Amniotic stem cell (primary cell): ENCODE data around the gene FKRP.
A peak's percentile ranks its signal among the peaks of the same experiment; 100 is the strongest.

ENCODE experiments used
- DNase-seq: peaks from one replicate; lab custom pipeline; 2025; lab: John Stamatoyannopoulos, UW

FKRP gene

GRCh38 chr19:46719629-46720502, 26.0 kb upstream of the FKRP start:
- DNase-seq, result no peak

DNA sequence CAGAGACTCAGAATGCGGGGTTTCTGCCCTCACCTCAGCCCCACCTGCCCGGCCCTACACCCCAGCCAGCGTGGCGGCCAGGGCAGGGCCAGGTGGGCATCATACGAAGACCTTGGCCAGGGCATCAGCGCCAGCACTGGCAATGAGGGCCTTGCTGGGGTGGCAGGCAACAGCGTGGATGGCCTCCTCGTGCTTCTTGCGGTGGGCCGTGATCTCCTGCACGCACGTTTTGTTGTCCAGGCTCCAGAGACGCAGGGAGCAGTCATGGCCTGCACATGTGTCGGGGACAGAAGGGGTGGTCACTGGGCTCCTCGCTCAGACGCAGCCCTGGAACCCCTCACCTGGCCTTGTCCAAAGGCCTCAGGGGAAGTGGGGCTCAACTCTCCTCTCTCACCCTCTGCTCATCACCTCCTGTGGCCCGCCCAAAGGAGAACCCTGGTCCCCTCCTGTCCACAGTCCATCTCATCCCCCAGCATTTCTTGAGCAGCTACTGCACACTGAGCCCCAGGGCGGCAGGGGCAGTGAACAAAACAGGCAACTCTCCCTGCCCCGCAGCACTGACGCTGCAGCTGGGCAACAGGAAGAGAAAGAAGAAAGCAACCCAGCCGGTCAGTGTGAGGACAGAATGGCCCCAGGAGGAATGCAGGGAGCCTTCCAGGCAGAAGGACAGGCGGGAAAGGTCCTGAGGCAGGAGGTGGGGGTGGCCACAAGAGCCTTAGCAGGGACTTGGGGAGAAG, 25.2 kb upstream of the FKRP start:
- no peak for DNase-seq

DNA sequence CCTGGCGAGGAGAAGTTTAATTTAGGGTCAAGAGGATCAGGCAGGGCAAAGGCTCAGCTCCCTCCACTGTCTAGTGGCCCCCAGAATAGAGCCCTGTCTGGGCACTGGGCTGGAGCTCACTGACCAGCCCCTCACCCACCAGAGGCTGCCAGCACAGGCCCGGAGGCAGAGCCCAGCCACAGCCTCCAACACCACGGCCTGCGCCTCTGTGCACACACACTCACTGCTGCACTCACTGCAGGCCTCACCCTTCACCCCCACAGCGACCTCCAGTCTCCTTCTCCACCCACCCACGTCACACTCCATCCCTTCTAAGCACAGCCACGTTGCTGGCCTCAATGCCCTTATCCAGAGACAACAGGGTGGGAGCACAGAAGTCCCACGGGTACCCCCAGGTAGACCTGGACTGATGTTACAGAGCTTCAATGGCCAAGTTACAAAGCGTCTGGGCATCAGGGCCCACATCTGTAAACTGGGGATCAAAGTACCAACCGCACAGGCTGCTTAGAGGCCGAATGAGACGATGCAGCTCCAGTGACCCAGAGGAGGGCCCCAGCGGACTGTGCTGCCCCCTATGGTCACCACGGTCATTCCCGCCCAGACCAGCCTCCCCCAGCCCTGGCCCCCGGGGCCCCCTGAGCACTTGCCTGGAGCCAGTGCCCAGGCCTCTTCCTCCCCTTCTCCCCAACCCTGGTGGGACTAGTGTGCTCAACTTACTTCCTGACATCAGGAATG, 24.4 kb upstream of the FKRP start:
- DNase-seq, result no peak

DNA sequence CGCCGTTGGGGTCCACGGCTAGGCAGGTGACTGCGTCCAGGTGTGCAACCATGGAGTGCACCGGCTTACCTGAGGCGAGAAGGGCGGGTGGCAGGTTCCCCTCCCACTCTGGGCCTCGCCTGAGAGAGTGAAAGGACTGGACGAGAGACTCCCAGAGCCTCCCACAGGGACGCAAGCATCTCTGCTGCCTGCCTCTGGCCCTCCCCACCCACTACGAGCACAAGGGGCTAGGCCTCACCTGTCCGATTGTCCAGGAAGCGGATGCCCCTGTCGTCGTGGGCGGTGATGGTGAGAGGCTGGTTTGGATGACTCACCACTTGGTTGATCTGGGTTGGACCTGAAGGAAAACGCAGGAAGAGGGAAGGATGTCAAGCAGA, 23.9 kb upstream of the FKRP start:
- no peak for DNase-seq

DNA sequence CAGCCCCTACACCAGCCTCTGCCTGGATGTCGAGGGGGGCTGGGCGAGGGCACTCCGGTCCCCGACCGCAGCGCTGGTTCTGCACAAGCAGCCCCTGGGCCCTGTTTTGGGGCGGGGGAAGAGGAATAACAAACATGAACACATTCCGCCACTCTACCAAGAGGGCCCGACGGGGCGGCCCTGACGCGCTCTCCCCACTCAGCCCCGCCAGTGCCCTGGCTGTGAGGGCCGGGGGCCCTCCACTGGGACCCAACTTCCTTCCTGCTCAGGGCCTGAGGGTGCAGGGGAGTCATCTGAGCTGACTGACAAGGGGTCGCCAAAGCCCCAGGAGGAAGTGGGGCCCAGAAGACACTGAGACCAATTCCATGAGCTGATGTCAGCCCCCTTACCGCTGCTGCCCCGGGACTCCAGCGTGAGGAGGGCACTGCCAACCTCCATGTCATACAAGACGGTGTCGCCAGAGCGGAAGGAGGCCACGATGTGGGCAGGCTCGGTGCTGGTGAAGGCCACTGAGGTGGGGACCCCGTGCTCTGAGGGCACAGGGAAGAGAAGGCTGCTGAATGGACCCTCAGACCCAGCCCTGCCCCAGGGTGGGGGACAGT, 23.3 kb upstream of the FKRP start:
- no peak for DNase-seq

DNA sequence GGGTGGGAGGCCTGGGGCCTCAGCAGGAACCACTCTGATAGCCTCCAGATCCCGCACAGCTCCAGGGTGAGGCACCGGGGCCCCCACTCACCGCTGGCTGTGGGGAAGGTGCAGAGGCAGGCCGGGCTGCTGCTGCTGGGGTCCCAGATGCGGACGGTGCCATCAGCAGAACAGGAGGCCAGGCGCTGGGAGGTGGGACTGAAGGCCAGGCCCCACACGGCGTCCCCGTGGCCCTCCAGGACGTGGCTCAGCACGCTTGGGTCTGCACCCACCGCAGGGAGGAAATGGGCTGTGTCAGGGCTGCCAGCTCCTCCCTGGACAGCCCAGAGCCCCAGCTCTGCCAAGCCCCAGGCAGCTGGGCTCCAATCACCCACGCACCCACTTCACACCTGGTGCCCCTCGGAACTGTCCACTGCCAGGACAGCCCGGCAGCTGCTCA, 22.8 kb upstream of the FKRP start:
- no peak for DNase-seq

DNA sequence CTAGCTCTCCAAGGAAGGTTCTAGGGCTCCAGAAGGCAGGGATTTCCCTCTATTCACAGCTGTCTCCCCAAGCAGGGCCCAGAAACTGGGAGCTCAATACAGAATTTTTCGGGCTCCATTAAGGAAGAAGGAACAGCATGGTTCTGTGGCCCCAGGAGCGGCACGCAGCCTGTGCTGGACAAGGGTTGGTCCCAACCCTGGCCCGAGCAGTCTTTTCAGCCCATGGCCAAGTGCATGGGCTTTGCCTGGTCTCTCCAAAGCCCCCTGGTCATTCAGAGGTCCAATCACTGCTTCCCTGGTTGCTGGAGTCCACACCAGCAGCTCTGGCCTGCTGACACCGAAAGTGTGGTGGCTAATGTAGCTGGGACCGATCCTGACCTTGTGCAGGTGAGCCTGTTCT, 22.4 kb upstream of the FKRP start:
- DNase-seq, result no peak

GRCh38 chr19:46724468-46724867, 21.4 kb upstream of the FKRP start:
- DNase-seq, result no peak

GRCh38 chr19:46725036-46725820, 20.6 kb upstream of the FKRP start:
- no peak for DNase-seq

- no peak for DNase-seq
These were observed 19.9 kb upstream of the FKRP start for GRCh38 chr19:46725859-46726393.

DNA sequence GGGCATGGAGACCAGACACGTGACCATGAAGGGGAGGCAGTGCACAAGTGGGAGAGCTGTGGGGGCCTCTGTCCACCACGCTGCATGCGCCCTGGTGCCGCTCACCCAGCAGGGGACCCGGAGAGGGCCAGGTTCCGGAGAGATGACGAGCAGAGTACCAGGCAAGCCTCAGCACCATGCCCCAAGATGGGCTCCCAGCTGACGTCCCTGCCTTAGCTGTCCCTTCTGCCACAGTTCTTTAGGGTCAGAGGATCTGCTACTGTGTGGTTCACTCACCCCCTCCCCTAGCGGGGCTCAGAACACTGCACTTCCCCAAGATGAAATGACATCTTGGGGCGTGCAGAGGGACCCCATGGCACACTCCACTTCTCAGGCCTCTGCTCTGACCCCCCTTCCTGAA, 19.3 kb upstream of the FKRP start:
- DNase-seq, result no peak

DNA sequence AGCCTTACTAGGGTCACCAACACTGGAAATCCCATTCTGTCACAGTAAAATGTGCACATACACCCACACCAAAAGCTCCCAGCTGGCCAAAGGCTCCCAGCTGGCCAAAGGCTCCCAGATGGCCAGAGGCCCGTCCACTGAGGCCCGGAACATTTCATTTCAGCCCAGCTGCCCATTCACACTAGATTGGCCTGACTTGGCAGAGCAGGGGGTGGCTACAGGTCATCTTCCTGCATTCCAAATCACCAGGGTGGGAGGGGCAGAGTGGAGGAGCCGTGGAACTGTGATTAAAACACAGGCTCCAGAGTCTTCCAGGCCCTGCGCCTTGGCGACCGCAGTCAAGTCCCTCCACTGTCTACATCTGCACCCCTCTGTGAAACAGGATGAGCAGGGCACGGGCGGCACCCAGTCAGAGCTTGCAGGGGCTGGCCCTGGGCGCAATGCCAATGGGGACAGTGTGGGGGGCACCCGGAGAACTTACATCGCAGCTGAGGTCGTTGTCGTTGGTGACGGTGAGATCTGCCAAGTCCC, 18.8 kb upstream of the FKRP start:
- DNase-seq, result no peak

DNA sequence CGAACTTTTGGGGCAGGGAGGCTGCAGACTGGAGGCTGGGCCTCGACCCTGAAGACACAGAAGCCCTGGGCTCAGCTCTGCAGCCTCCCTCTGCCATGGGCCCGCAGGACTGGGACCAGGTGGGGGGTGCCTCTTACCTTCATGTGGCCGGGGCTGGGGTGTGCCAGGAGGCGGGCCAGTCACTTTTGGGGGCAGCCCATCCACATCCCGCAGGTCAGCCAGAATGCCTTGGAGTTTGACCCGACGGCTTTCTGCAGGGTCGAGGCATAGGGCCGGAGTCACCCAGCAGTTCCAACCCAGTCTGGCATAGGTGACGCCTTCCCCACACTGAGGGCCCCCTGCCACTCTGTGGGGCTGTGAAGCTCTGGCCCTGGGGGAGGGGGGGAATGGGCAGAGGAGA, 18.1 kb upstream of the FKRP start:
- no peak for DNase-seq

DNA sequence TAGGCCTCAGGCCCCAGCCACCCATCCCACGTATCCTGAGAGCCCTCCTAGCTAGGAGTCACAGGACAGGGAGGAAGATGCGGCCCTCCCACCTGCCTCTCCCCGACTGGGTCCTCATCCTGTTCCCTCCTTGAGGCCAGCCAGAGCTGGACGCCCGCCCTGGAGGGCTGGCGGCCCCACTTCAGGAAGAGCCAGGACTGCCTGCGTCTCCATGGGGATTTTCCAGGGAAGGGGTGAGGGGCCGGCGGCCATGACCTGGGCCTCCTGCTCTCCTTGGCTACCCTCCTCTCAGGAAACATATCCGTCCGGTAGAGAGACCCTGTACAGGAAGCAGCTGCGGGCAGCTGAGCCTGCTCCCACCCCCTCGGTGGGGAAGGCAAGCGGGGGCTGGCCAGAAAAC, 17.6 kb upstream of the FKRP start:
- no peak for DNase-seq

DNA sequence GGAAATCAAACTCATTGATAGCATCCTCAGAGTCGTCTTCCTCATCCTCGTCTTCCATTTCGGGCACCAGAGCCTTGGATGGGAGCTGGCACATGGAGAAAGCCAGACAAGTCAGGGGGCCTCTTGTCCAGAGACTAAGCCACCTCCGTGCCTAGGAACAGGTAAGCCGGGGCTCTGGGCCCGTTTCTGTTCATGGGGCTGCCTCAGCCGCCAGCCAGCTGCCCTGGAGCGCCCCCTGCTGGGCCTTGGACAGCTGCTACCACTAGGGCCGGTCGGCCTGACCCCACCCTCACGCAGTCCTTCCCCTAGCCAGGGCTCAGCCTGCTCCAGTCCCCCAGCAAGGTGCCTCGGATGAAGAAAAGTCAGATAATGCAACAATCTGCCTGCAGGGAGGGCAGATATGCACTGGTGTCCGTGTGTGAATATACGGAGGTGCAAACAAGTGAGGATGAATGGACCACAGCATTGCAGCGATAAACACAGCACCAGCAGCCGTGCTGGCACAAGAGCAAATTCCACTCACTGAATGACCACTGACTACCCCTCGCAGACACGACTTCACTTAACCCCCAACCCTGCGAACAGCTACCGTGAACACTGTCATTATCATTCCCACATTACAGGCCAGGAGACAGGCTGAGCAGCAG, 17.0 kb upstream of the FKRP start:
- DNase-seq, result peak; percentile 32

DNA sequence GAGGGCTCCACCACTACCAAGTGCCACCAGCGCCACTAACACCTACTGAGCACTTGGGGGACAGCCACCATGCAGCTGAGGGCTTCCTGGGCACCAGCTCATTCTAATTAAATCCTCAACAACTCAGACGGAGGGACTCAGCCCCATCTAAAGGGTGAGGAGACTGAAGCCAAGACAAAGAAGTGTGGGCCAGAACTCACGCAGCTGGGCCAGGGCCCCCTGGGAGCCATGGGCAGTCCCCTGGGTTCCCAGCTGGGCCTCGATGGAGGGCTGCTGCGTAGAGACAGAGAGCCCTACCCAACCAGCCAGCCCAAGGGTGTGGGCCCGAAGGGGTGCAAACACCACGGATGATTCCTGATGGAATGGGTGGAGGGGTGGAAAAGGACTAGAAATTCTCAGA, 16.2 kb upstream of the FKRP start:
- DNase-seq, result no peak

DNA sequence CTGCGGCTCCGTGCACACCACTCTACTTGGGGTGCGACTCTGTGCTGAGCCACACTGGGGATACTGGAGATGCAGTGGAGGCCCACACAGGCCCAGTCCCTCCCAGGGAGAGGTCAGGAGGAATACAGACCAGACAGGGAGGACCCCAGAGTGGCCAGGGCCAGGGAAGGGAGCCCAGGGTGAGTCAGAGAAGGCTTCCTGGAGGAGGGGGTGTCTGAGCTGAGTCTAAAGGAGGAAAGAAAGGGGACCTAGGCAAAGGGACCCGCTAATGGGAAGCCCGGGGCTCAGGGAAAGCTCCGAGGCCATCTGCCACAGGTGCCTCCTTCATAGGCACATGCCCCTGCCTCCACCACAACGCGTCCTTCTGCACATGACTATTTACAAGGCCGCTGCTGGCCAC, 15.7 kb upstream of the FKRP start:
- no peak for DNase-seq

DNA sequence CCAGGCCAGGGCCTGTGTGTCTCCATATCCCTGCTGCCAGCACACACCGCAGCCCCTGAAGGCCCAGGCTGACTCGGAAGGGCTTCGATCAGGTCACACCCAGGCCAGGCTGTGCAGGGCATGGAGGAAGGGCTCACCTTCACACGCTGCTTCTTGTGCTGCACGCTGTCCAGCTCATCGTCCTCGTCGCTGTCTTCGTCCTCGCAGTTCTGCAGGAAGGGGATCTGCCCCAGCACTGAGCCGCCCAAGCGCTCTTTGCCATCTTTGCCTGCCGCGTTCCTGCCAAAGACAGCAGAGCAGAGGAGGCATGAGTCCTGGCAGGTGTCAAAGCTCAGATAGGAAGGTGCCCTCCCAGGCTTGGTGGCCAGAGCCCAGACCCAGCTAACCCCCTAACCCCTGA, 15.3 kb upstream of the FKRP start:
- DNase-seq, result no peak

GRCh38 chr19:46731007-46731501, 14.8 kb upstream of the FKRP start:
- peak; percentile 80 for DNase-seq

DNA sequence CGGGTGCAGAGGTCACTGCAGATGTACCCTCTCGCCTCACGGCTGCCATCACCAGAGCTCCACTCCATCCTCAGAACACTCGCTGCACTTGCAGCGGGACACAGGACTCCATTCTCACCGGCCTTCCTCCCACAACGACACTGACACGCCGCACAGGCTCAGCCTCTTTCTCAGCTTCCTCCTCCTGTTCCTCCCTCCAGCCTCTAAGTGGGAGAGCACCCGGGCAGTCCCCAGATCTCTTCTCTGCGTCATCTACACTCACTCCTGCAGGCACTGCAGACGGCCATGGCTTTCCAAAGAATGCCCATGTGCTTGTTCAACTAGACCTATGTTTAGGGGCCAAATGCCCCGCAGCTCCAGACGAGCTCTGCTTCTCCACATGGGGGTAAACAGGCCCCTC, 14.3 kb upstream of the FKRP start:
- no peak for DNase-seq
